Stomach (tissue), 9 donors: ENCODE measurements around the gene SLC15A2. TPM values are rescaled to one million over a fixed set of nuclear protein-coding genes. Genes with fewer than 3 reads are reported as not detected.
A peak's percentile ranks its signal among the peaks of the same experiment; 100 is the strongest.

Experiments used
- DNase-seq, 2 donors: peaks; one replicate each; pipeline versions ENCODE4 v3.0.0 to v3.0.0-alpha.2; 2013 to 2019
- H3K27ac ChIP-seq, 5 donors: fragments of 200-600 bp in 4 of 5; sonication (generic) in 4 of 5; one replicate each; pipeline ENCODE4 v1.5.1; 2013 to 2019; ENCODE audit warnings: mild to moderate bottlenecking in 1 of 5, moderate library complexity in 1 of 5
- H3K27me3 ChIP-seq, 3 donors: fragments of 200-600 bp; sonication (generic); one replicate each; pipeline ENCODE4 v1.5.1; 2017 to 2019; ENCODE audit warnings: mixed run types in 1 of 3
- H3K36me3 ChIP-seq, 4 donors: fragments of 200-600 bp; sonication (generic); 1 replicate in 3 of 4; 2 replicates in 1 of 4; pipeline ENCODE4 v1.5.1; 2016 to 2019
- H3K4me1 ChIP-seq, 4 donors: fragments of 200-600 bp; sonication (generic); one replicate each; pipeline ENCODE4 v1.5.1; 2016 to 2019
- H3K4me3 ChIP-seq, 4 donors: fragments of 200-600 bp; sonication (generic) in 3 of 4; one replicate each; pipeline ENCODE4 v1.5.1; 2016 to 2019; ENCODE audit warnings: mild to moderate bottlenecking in 1 of 4
- H3K9me3 ChIP-seq, 4 donors: fragments of 200-600 bp; sonication (generic); one replicate each; pipeline ENCODE4 v1.5.1; 2016 to 2019
- EP300 ChIP-seq: sonication (generic); formaldehyde crosslinking; IDR thresholded peaks from one replicate; pipeline ENCODE4 v1.6.1; 2017; ENCODE audit warnings: antibody characterized with exemption
- POLR2A ChIP-seq, 4 donors: fragments of 450-650 bp; IDR thresholded peaks; one replicate each; pipeline ENCODE4 v1.6.1; 2016; ENCODE audit warnings: antibody characterized with exemption in 4 of 4, control low read depth in 2 of 4, mild to moderate bottlenecking in 1 of 4, moderate library complexity in 1 of 4
- POLR2AphosphoS5 ChIP-seq, 3 donors: sonication (generic); formaldehyde crosslinking; IDR thresholded peaks; one replicate each; pipeline ENCODE4 v1.6.1; 2016; ENCODE audit warnings: antibody characterized with exemption in 3 of 3
- WGBS, 5 donors: extraction: QIAGEN DNeasy Blood & Tissue Kit in 3 of 5; methylation state at CpG; one replicate each; pipeline versions ENCODE4 v1.1.5 to v1.1.7; 2013 to 2018; 5-methylcytosine and 5-hydroxymethylcytosine counted together
- intact Hi-C: fragments of 100-400 bp; cut with DNase I; formaldehyde crosslinking; loops from one replicate; pipeline ENCODE4 v1.15.1; 2023; ENCODE audit warnings: low total_unique reads
- polyA plus RNA-seq, 3 donors: library from polyadenylated mRNA; stranded (reverse); fragments of 200-250 nt; gene quantifications; one replicate each; pipeline ENCODE4 v1.2.3, GENCODE V29; 2013
- total RNA-seq, 5 donors: library from RNA; depleted of rRNA; stranded (reverse); fragments of >200 nt; gene quantifications; one replicate each; pipeline versions ENCODE4 v1.1.0 to v1.2.3, GENCODE V29; 2014 to 2016
- TF ChIP-seq, protein P1 (sequence below), 7 experiments: fragments of 450-650 bp in 4 of 7; fragments of 200-600 bp in 3 of 7; sonication (generic) in 3 of 7; IDR thresholded peaks; one replicate each; pipeline ENCODE4 v1.5.1; 2016 to 2019; ENCODE audit warnings: antibody characterized with exemption in 7 of 7, control low read depth in 2 of 7, mild to moderate bottlenecking in 1 of 7
- donor health status: healthy with polysubstance abuse.
- donor health status: Bipolar disorder and iron deficiency.
- donor health status: healthy.

The SLC15A2 gene
- total and polyA plus RNA-seq, 8 donors: 0.44 to 16.5 (median 5.6) TPM; not detected in 2

GRCh38 chr3:121957674-121958415, 63.6 kb downstream of the SLC15A2 start:
- no peaks in the 10 kb centered on the region for H3K36me3 ChIP-seq
- no peaks in the 10 kb centered on the region for H3K27me3 ChIP-seq
- DNase-seq: peak in 1 of 2 donors; percentile 27
- H3K4me1 ChIP-seq: no peaks in the 10 kb centered on the region
- peaks cover 0 to 13% (median under 1%) of the 10 kb centered on the region in 4 donors for H3K9me3 ChIP-seq
- no peak overlapping the region for H3K27ac ChIP-seq
- WGBS, 5 donors: 83 to 97% (median 88%) methylated on average over 2 of the region's 2 CpGs
- intact Hi-C loops: no loop called here
- no peak for TF ChIP-seq POLR2AphosphoS5 (IDR thresholded peaks at IDR 0.05)
- TF ChIP-seq EP300: no peak
- TF ChIP-seq, protein P1, sequence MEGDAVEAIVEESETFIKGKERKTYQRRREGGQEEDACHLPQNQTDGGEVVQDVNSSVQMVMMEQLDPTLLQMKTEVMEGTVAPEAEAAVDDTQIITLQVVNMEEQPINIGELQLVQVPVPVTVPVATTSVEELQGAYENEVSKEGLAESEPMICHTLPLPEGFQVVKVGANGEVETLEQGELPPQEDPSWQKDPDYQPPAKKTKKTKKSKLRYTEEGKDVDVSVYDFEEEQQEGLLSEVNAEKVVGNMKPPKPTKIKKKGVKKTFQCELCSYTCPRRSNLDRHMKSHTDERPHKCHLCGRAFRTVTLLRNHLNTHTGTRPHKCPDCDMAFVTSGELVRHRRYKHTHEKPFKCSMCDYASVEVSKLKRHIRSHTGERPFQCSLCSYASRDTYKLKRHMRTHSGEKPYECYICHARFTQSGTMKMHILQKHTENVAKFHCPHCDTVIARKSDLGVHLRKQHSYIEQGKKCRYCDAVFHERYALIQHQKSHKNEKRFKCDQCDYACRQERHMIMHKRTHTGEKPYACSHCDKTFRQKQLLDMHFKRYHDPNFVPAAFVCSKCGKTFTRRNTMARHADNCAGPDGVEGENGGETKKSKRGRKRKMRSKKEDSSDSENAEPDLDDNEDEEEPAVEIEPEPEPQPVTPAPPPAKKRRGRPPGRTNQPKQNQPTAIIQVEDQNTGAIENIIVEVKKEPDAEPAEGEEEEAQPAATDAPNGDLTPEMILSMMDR (IDR thresholded peaks at IDR 0.05): no peak
- no peak for TF ChIP-seq POLR2A (IDR thresholded peaks at IDR 0.05)
- no peak overlapping the region for H3K4me3 ChIP-seq

DNA sequence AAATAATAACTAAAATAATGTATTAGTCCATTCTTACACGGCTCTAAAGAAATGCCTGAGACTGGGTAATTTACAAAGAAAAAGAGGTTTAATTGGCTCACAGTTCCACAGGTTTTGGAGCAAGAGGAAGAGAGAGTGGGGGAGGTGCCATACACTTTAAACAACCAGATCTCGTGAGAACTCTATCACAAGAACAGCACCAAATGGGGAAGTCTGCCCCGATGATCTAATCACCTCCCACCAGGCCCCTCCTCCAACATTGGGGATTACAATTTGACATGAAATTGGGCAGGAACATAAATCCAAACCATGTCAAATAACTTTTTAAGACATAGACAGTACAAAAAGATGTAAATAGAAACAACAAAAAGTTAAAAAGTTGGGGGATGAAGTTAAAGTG, 64.6 kb downstream of the SLC15A2 start:
- H3K9me3 ChIP-seq: peaks cover 0 to 18% (median 4%) of the 10 kb centered on the region in 4 donors
- DNase-seq: no peak
- TF ChIP-seq POLR2AphosphoS5 (IDR thresholded peaks at IDR 0.05) (no peak), EP300 (no peak), POLR2A (IDR thresholded peaks at IDR 0.05) (no peak)
- TF ChIP-seq, protein P1 (IDR thresholded peaks at IDR 0.05): no peak
- no peaks in the 10 kb centered on the region for H3K27me3 ChIP-seq
- H3K4me3 ChIP-seq: no peak overlapping the region
- H3K27ac ChIP-seq: no peak overlapping the region
- intact Hi-C loops: no loop called here
- H3K4me1 ChIP-seq: no peaks in the 10 kb centered on the region
- H3K36me3 ChIP-seq: no peaks in the 10 kb centered on the region
- 58 to 75% (median 69%) methylated on average over 3 of the region's 3 CpGs for WGBS, 5 donors

DNA sequence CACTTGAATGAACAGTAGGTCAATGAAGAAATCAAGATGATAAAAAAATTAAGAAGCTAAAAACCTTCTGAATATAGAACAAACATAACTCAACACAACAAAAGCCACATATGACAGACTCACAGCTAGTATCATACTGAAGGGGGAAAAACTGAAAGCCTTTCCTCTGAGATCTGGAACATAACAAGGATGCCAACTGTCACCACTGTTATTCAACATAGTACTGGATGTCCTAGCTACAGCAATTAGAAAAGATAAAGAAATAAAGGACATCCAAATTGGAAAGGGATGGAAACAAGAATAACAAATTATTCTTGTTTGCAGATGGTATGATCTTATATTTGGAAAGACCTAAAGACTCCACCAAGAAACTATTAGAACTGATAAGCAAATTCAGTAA, 67.1 kb downstream of the SLC15A2 start:
- Histone ChIP-seq H3K27ac (no peak overlapping the region), H3K36me3 (no peaks in the 10 kb centered on the region), H3K4me1 (no peaks in the 10 kb centered on the region), H3K4me3 (no peak overlapping the region), H3K27me3 (no peaks in the 10 kb centered on the region), H3K9me3 (peaks cover 0 to 24% (median 5%) of the 10 kb centered on the region in 4 donors)
- TF ChIP-seq EP300: no peak
- TF ChIP-seq, protein P1 (IDR thresholded peaks at IDR 0.05): no peak
- no peak for TF ChIP-seq POLR2A (IDR thresholded peaks at IDR 0.05)
- no peak for TF ChIP-seq POLR2AphosphoS5 (IDR thresholded peaks at IDR 0.05)
- no peak for DNase-seq
- intact Hi-C loops: no loop called here

- intact Hi-C loops: no loop called here
- no peak overlapping the region for H3K27ac ChIP-seq
- H3K4me1 ChIP-seq: no peaks in the 10 kb centered on the region
- H3K4me3 ChIP-seq: no peak overlapping the region
- H3K27me3 ChIP-seq: no peaks in the 10 kb centered on the region
- H3K9me3 ChIP-seq: peaks cover 0 to 24% (median 5%) of the 10 kb centered on the region in 4 donors
- no peaks in the 10 kb centered on the region for H3K36me3 ChIP-seq
- TF ChIP-seq POLR2AphosphoS5 (IDR thresholded peaks at IDR 0.05): no peak
- TF ChIP-seq, protein P1 (IDR thresholded peaks at IDR 0.05): no peak
- TF ChIP-seq EP300: no peak
- TF ChIP-seq POLR2A (IDR thresholded peaks at IDR 0.05): no peak
- DNase-seq: no peak
Observed at GRCh38 chr3:121962443-121962842, 68.2 kb downstream of the SLC15A2 start.
